Muscle of leg (tissue), 11 donors: ENCODE data around the gene KRTAP5-8. TPM values are rescaled to one million over a fixed set of nuclear protein-coding genes. Genes with fewer than 3 reads are reported as not detected.
A peak's percentile ranks its signal among the peaks of the same experiment; 100 is the strongest.
"Not testable (repeated sequence)": the region's sequence is repeated elsewhere in the genome, so short reads cannot be mapped to it uniquely, and the experiment has no call there.

Experiments used
- DNase-seq: peaks from one replicate; pipeline ENCODE4 v3.0.0; 2013
- H3K27ac ChIP-seq: one replicate; pipeline ENCODE4 v1.5.1; 2013; ENCODE audit warnings: mild to moderate bottlenecking, low read length, control low read depth
- H3K27me3 ChIP-seq: one replicate; pipeline ENCODE4 v1.6.1; 2013; ENCODE audit warnings: low read length; ENCODE audit not compliant: control insufficient read depth, insufficient read depth
- H3K36me3 ChIP-seq: one replicate; pipeline ENCODE4 v1.6.1; 2013; ENCODE audit warnings: low read length; ENCODE audit not compliant: control insufficient read depth, insufficient read depth
- H3K4me1 ChIP-seq: one replicate; pipeline ENCODE4 v1.6.1; 2013; ENCODE audit warnings: low read length; ENCODE audit not compliant: control insufficient read depth, insufficient read depth
- H3K4me3 ChIP-seq: one replicate; pipeline ENCODE4 v1.5.1; 2013; ENCODE audit warnings: low read length, control low read depth
- H3K9me3 ChIP-seq: replicated peaks from 2 replicates; pipeline ENCODE4 v1.6.1; 2013; ENCODE audit warnings: low read depth, low read length; ENCODE audit not compliant: control insufficient read depth
- WGBS: methylation state at CpG from one replicate; pipeline ENCODE4 v1.1.5; 2013; ENCODE audit warnings: missing lambda C conversion rate; ENCODE audit not compliant: insufficient coverage; 5-methylcytosine and 5-hydroxymethylcytosine counted together
- polyA plus RNA-seq, 8 donors: library from polyadenylated mRNA; unstranded; fragments of 120-200 nt; gene quantifications; one replicate each; pipeline versions ENCODE4 v1.2.1 to v1.2.3, GENCODE V29; 2013; ENCODE audit warnings: inconsistent platforms in 1 of 8, low replicate concordance in 1 of 8; ENCODE audit not compliant: insufficient read length in 8 of 8, insufficient read depth in 1 of 8
- total RNA-seq: library from RNA; stranded (reverse); fragments of 120-200 nt; gene quantifications from one replicate; pipeline ENCODE4 v1.2.4, GENCODE V29; 2013

KRTAP5-8 gene
- total and polyA plus RNA-seq, 9 donors: 0.12 TPM; not detected in 8

DNA sequence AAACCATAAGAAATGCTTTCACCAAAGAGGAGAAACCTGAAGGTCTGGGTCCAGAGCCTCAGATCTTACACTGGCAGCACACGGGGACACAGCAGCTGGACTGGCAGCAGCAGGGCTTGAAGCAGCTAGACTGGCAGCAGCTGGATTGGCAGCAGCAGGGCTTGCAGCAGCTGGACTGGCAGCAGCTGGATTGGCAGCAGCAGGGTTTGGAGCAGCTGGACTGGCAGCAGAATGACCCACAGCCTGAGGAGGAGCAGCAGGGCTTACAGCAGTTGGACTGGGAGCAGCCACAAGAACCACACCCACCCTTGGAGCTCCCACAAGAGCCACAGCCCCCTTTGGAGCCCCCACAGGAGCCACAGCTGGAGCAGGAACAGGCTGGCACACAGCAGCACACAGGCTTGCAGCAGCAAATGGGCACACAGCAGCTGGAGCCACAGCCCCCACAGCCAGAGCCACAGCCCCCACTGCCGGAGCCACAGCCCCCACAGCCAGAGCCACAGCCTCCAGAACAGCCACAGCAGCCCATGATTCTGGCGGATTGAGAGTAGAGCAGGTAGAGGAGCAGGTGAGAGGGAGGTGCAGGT, 44.6 kb downstream of the KRTAP5-8 start, which contains the start of gene KRTAP5-11:
KRTAP5-11 (minus strand) TSS at position 567 of the 587 bp plus-strand sequence; CDS start at position 529, 38 bp downstream.
- DNase-seq: peak; percentile 23
- peaks cover 4% of the 10 kb centered on the region for H3K27me3 ChIP-seq
- whole genome bisulfite sequencing: 82% methylated on average over 2 of the region's 3 CpGs
- no peaks in the 10 kb centered on the region for H3K36me3 ChIP-seq
- no peak within 1 kb of the TSS for H3K4me3 ChIP-seq
- H3K4me1 ChIP-seq: peaks cover 8% of the 10 kb centered on the region
- no peak within 1 kb of the TSS for H3K27ac ChIP-seq
- no peaks in the 10 kb centered on the region for H3K9me3 ChIP-seq

- not testable (repeated sequence) for H3K4me3 ChIP-seq, H3K4me1 ChIP-seq, H3K36me3 ChIP-seq, DNase-seq, H3K9me3 ChIP-seq, H3K27ac ChIP-seq, H3K27me3 ChIP-seq
- WGBS: 73% methylated on average over 2 of the region's 2 CpGs
Observed at GRCh38 chr11:71582969-71583368, 45.1 kb downstream of the KRTAP5-8 start.

DNA sequence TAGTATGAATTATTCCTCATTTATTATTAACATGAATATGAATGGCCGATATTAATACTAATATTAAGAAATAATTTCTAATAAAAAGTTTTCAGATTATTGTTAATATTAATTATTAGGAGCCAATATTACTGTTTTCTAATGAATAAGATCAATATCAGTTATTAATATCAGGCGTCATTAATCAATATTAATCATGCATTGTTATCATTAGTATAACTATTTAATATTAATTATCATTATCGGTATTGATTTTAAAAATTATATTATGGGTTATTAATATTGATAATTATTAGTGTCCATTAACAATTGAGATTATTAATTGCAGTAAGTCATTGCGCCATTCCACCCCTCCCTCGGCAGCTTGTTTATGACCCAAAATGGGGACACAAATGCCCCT, 47.8 kb downstream of the KRTAP5-8 start:
- H3K27me3 ChIP-seq, DNase-seq, H3K4me1 ChIP-seq, H3K27ac ChIP-seq, H3K4me3 ChIP-seq, H3K9me3 ChIP-seq, H3K36me3 ChIP-seq: not testable (repeated sequence)
- no CpG with 5 or more reads among the region's 5 CpGs for WGBS

DNA sequence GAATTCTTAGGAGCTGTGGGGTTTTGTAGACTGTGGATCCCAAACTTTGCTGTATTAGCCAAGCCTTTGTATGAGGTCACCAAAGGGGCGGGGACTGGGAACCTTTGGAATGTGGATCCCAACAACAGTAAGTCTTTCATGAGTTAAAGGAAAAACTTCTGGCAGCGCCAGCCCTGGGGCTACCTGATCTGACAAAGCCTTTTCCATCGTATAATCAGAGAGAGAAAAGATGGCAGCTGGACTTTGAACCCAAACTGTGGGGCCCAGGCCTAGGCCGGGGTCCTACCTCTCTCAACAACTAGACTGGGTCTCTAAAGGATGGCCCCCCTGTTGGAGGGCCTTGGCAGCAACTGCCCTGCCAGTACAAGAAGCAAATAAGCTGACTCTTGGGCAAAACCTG, 50.5 kb downstream of the KRTAP5-8 start:
- WGBS: 90% methylated on average over 2 of the region's 4 CpGs
- not testable (repeated sequence) for H3K36me3 ChIP-seq, H3K9me3 ChIP-seq, H3K4me3 ChIP-seq, H3K27ac ChIP-seq, H3K27me3 ChIP-seq, H3K4me1 ChIP-seq, DNase-seq

Other genes starting within 250 kb of the KRTAP5-8 start
- gene DHCR7, start 89.6 kb upstream of the KRTAP5-8 start, total RNA-seq: 5.7 TPM
- gene DHCR7, start 89.6 kb upstream of the KRTAP5-8 start, polyA plus RNA-seq: 10 to 100 TPM in 7 of 8 donors, 1 to 10 TPM in 1; 9.6 to 18.8 (median 14.9) TPM
- gene NADSYN1, start 84.8 kb upstream of the KRTAP5-8 start, total RNA-seq: 19.6 TPM
- gene NADSYN1, start 84.8 kb upstream of the KRTAP5-8 start, polyA plus RNA-seq: 10 to 100 TPM; 16.4 to 39.3 (median 23.9) TPM
- not detected for gene KRTAP5-7, start 10.8 kb upstream of the KRTAP5-8 start, total RNA-seq
- gene KRTAP5-7, start 10.8 kb upstream of the KRTAP5-8 start, polyA plus RNA-seq: under 1 TPM in 2 of 8 donors, not detected in 6; 0.09 to 0.24 TPM
- gene KRTAP5-9, start 10.4 kb downstream of the KRTAP5-8 start, total RNA-seq: not detected
- gene KRTAP5-9, start 10.4 kb downstream of the KRTAP5-8 start, polyA plus RNA-seq: under 1 TPM in 4 of 8 donors, not detected in 4; 0.16 to 0.34 (median 0.22) TPM
- gene KRTAP5-10, start 27.5 kb downstream of the KRTAP5-8 start, total RNA-seq: not detected
- gene KRTAP5-10, start 27.5 kb downstream of the KRTAP5-8 start, polyA plus RNA-seq: not detected
- not detected for gene KRTAP5-11, start 44.9 kb downstream of the KRTAP5-8 start, total RNA-seq
- gene KRTAP5-11, start 44.9 kb downstream of the KRTAP5-8 start, polyA plus RNA-seq: under 1 TPM in 1 of 8 donors, not detected in 7; 0.33 TPM